ENCODE data around the gene SETDB1. TPM values are rescaled to one million over a fixed set of nuclear protein-coding genes. Genes with fewer than 3 reads are reported as not detected.

The SETDB1 gene
- total and polyA plus RNA-seq, 2 of the 8 experiments (the other 6 are each of a cell fraction or from before 2014, with no cell fraction given) = 27.5 to 48.8 TPM

DNA sequence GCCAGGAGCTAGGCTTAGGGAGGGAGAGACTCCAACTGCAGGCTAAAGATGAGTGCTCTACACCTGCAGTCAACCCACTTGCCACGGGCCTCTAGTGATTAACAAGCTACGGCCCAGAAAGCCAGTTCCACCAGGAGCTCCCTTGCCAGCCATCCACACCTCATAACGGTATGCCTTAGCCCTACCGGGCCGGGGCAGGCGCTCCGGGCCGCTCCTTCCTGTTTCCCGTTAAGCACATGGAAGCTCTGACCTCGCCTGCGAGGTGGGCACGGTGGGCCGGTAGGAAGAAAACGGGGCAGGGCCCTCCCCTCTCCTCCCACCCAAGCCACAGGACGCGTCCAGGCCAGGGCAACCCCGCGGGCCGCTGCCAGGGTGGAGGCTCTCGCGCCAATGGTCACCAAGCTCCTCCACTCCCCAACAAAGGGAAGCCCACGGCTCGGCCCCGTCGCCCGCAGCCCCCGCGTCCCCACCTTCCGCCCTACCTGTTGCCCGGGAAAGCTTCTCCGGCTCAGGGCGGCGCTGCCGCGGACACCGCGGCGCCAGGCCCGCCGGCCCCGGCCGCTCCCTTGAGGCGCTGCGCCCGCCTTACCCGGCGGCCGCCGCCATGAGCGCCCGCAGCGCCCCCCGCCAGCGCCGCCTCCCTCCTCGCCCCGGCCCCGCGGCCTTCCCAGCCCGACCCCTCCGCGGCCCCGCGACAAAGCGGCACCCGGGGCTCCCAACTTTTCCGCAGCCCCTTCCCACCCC, 47.8 kb downstream of the SETDB1 start (continued):
- TF ChIP-seq SUZ12 (IDR thresholded peaks at IDR 0.05; ENCODE audit: low read length) = no peak
- TF ChIP-seq TBP (IDR thresholded peaks at IDR 0.05; ENCODE audit: low read depth, low read length) = no peak
- TF ChIP-seq POU5F1 (IDR thresholded peaks at IDR 0.05; ENCODE audit: low read depth, low read length) = no peak
- TF ChIP-seq CHD7 (IDR thresholded peaks at IDR 0.05; ENCODE audit: insufficient replicate concordance, low read length) = no peak
- peak; percentile 30; the same call in 1 of the 2 replicates for TF ChIP-seq PHF8 (conservative IDR thresholded peaks at IDR 0.05; ENCODE audit: low read depth, low read length)
- TF ChIP-seq SIRT6 (IDR thresholded peaks at IDR 0.05; ENCODE audit: low read length) = no peak
- peak; percentile 14 to 25; a peak in 1 of 3 replicates for TF ChIP-seq POLR2A (IDR thresholded peaks at IDR 0.05; ENCODE audit: control extremely low read depth in 1 of 2, low read depth in 2 of 2, low read length in 2 of 2)
- TF ChIP-seq HDAC2 (IDR thresholded peaks at IDR 0.05; ENCODE audit: borderline replicate concordance in 1 of 2, low read depth in 2 of 2, low read length in 2 of 2) = 0 out of 4 replicates have a peak, but pooled peaks of 1 of the 2 experiments have one; percentile 40
- no peak for TF ChIP-seq CEBPB (IDR thresholded peaks at IDR 0.05; ENCODE audit: low read depth, low read length)
- no peak for TF ChIP-seq RNF2 (IDR thresholded peaks at IDR 0.05; ENCODE audit: borderline replicate concordance, low read depth, low read length, missing control alignments, poor library complexity, severe bottlenecking)

All from H1 (cell line).